Measurements from ENCODE around the gene NAV3. TPM values are rescaled to one million over a fixed set of nuclear protein-coding genes. Genes with fewer than 3 reads are reported as not detected.

The NAV3 gene
- total and polyA plus RNA-seq, 4 donors, result 0.22 to 1.7 (median 0.71) TPM

- Histone ChIP-seq H3K27ac (ENCODE audit: low read depth in 1 of 2, low read length in 2 of 2) (no peak overlapping the region), H3K9me3 (ENCODE audit: control insufficient read depth in 4 of 4, low read length in 3 of 4) (no peaks in the 10 kb centered on the region), H3K4me3 (ENCODE audit: low read depth in 1 of 3, low read length in 3 of 3) (no peak overlapping the region), H3K36me3 (ENCODE audit: control insufficient read depth in 4 of 4, insufficient read depth in 3 of 4, low read depth in 1 of 4, low read length in 3 of 4) (no peaks in the 10 kb centered on the region), H3K4me1 (ENCODE audit: control insufficient read depth in 4 of 4, insufficient read depth in 4 of 4, low read length in 3 of 4) (no peaks in the 10 kb centered on the region), H3K9ac (ENCODE audit: low read depth in 1 of 2, low read length in 2 of 2) (no peak overlapping the region), H3K27me3 (ENCODE audit: control insufficient read depth in 4 of 4, insufficient read depth in 4 of 4, low read length in 3 of 4) (peaks cover 0 to 2% (median 0%) of the 10 kb centered on the region in 4 donors)
- TF ChIP-seq CTCF (IDR thresholded peaks at IDR 0.05; ENCODE audit: low read depth, low read length, missing input control), result no peak
- no peak for TF ChIP-seq EGR1 (IDR thresholded peaks at IDR 0.05; ENCODE audit: low read depth in 2 of 2)
- TF ChIP-seq, protein P1, sequence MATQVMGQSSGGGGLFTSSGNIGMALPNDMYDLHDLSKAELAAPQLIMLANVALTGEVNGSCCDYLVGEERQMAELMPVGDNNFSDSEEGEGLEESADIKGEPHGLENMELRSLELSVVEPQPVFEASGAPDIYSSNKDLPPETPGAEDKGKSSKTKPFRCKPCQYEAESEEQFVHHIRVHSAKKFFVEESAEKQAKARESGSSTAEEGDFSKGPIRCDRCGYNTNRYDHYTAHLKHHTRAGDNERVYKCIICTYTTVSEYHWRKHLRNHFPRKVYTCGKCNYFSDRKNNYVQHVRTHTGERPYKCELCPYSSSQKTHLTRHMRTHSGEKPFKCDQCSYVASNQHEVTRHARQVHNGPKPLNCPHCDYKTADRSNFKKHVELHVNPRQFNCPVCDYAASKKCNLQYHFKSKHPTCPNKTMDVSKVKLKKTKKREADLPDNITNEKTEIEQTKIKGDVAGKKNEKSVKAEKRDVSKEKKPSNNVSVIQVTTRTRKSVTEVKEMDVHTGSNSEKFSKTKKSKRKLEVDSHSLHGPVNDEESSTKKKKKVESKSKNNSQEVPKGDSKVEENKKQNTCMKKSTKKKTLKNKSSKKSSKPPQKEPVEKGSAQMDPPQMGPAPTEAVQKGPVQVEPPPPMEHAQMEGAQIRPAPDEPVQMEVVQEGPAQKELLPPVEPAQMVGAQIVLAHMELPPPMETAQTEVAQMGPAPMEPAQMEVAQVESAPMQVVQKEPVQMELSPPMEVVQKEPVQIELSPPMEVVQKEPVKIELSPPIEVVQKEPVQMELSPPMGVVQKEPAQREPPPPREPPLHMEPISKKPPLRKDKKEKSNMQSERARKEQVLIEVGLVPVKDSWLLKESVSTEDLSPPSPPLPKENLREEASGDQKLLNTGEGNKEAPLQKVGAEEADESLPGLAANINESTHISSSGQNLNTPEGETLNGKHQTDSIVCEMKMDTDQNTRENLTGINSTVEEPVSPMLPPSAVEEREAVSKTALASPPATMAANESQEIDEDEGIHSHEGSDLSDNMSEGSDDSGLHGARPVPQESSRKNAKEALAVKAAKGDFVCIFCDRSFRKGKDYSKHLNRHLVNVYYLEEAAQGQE (IDR thresholded peaks at IDR 0.05), result no peak
- TF ChIP-seq HNF4A (conservative IDR thresholded peaks at IDR 0.05), result no peak
- TF ChIP-seq NR2F2 (IDR thresholded peaks at IDR 0.05), result no peak
- TF ChIP-seq FOXA2 (IDR thresholded peaks at IDR 0.05), result no peak
- TF ChIP-seq RAD21 (IDR thresholded peaks at IDR 0.05), result no peak
- TF ChIP-seq HNF4G (IDR thresholded peaks at IDR 0.05), result no peak
- DNase-seq (ENCODE audit: low spot score), result no peak
- WGBS, result 66% methylated on average over 1 of the region's 1 CpG
Measured at GRCh38 chr12:78199926-78200325, 369.2 kb downstream of the NAV3 start.

- H3K27ac ChIP-seq (ENCODE audit: low read depth in 1 of 2, low read length in 2 of 2), result no peak overlapping the region
- DNase-seq (ENCODE audit: low spot score), result no peak
- TF ChIP-seq MAX (IDR thresholded peaks at IDR 0.05) (no peak), CTCF (IDR thresholded peaks at IDR 0.05; ENCODE audit: low read depth, low read length, missing input control) (no peak), RAD21 (IDR thresholded peaks at IDR 0.05) (no peak), ATF3 (IDR thresholded peaks at IDR 0.05) (no peak), NR2F2 (IDR thresholded peaks at IDR 0.05) (no peak), SP1 (IDR thresholded peaks at IDR 0.05) (no peak), EGR1 (IDR thresholded peaks at IDR 0.05; ENCODE audit: low read depth in 2 of 2) (no peak), YY1 (IDR thresholded peaks at IDR 0.05) (no peak), GABPA (IDR thresholded peaks at IDR 0.05 in 1 of 2, conservative IDR thresholded peaks at IDR 0.05 in 1 of 2) (no peak), FOXA2 (IDR thresholded peaks at IDR 0.05) (no peak), HNF4G (IDR thresholded peaks at IDR 0.05) (no peak), FOXA1 (IDR thresholded peaks at IDR 0.05) (no peak), JUND (IDR thresholded peaks at IDR 0.05) (no peak), HNF4A (conservative IDR thresholded peaks at IDR 0.05) (no peak), TAF1 (conservative IDR thresholded peaks at IDR 0.05) (no peak), RXRA (IDR thresholded peaks at IDR 0.05) (no peak)
- TF ChIP-seq, protein P1 (IDR thresholded peaks at IDR 0.05), result no peak
- TF ChIP-seq, protein P2, sequence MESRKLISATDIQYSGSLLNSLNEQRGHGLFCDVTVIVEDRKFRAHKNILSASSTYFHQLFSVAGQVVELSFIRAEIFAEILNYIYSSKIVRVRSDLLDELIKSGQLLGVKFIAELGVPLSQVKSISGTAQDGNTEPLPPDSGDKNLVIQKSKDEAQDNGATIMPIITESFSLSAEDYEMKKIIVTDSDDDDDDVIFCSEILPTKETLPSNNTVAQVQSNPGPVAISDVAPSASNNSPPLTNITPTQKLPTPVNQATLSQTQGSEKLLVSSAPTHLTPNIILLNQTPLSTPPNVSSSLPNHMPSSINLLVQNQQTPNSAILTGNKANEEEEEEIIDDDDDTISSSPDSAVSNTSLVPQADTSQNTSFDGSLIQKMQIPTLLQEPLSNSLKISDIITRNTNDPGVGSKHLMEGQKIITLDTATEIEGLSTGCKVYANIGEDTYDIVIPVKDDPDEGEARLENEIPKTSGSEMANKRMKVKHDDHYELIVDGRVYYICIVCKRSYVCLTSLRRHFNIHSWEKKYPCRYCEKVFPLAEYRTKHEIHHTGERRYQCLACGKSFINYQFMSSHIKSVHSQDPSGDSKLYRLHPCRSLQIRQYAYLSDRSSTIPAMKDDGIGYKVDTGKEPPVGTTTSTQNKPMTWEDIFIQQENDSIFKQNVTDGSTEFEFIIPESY (IDR thresholded peaks at IDR 0.05), result no peak
- H3K4me3 ChIP-seq (ENCODE audit: low read depth in 1 of 3, low read length in 3 of 3), result no peak overlapping the region
- no peaks in the 10 kb centered on the region for H3K4me1 ChIP-seq (ENCODE audit: control insufficient read depth in 4 of 4, insufficient read depth in 4 of 4, low read length in 3 of 4)
- H3K27me3 ChIP-seq (ENCODE audit: control insufficient read depth in 4 of 4, insufficient read depth in 4 of 4, low read length in 3 of 4), result peaks cover 0 to 2% (median 0%) of the 10 kb centered on the region in 4 donors
- 84% methylated on average over 4 of the region's 4 CpGs for WGBS
- H3K36me3 ChIP-seq (ENCODE audit: control insufficient read depth in 4 of 4, insufficient read depth in 3 of 4, low read depth in 1 of 4, low read length in 3 of 4), result no peaks in the 10 kb centered on the region
- no peaks in the 10 kb centered on the region for H3K9me3 ChIP-seq (ENCODE audit: control insufficient read depth in 4 of 4, low read length in 3 of 4)
- no peak overlapping the region for H3K9ac ChIP-seq (ENCODE audit: low read depth in 1 of 2, low read length in 2 of 2)
Measured at GRCh38 chr12:78204926-78205325, 374.2 kb downstream of the NAV3 start.
